KMS-11 (cell line): ENCODE measurements around the gene C13orf46.

ENCODE experiments used
- H2AFZ ChIP-seq: fragments of 200-600 bp; sonication (generic); 2 replicates; pipeline ENCODE4 v1.6.1; 2016; ENCODE audit warnings: antibody characterized with exemption, mixed run types, low read depth
- H3K27ac ChIP-seq: fragments of 200-600 bp; sonication (generic); 2 replicates; pipeline ENCODE4 v1.6.1; 2016; ENCODE audit warnings: mild to moderate bottlenecking, mixed run types
- H3K27me3 ChIP-seq: fragments of 200-600 bp; sonication (generic); 2 replicates; pipeline ENCODE4 v1.6.1; 2017; ENCODE audit warnings: mild to moderate bottlenecking, low read depth, mixed run types, moderate library complexity; ENCODE audit not compliant: insufficient read depth
- H3K36me3 ChIP-seq: fragments of 200-600 bp; sonication (generic); 2 replicates; pipeline ENCODE4 v1.6.1; 2017; ENCODE audit warnings: mild to moderate bottlenecking, mixed run types; ENCODE audit not compliant: insufficient read depth
- H3K4me1 ChIP-seq: fragments of 200-600 bp; sonication (generic); 2 replicates; pipeline ENCODE4 v1.6.1; 2016; ENCODE audit warnings: mild to moderate bottlenecking, low read depth, mixed run types; ENCODE audit not compliant: poor library complexity, severe bottlenecking
- H3K4me2 ChIP-seq: fragments of 200-600 bp; sonication (generic); 2 replicates; pipeline ENCODE4 v1.7.0; 2016; ENCODE audit warnings: mild to moderate bottlenecking, mixed run types
- H3K4me3 ChIP-seq: fragments of 200-600 bp; sonication (generic); IDR thresholded peaks from 2 replicates; pipeline ENCODE4 v1.6.1; 2017; ENCODE audit warnings: low read depth, low read length, mixed read lengths; ENCODE audit not compliant: insufficient read depth
- H3K79me2 ChIP-seq: fragments of 200-600 bp; sonication (generic); 2 replicates; pipeline ENCODE4 v1.6.1; 2016; ENCODE audit warnings: low read depth, mixed run types; ENCODE audit not compliant: insufficient read depth
- H3K9ac ChIP-seq: fragments of 200-600 bp; sonication (generic); 2 replicates; pipeline ENCODE4 v1.6.1; 2016; ENCODE audit warnings: mild to moderate bottlenecking, mixed run types
- H4K20me1 ChIP-seq: fragments of 200-600 bp; sonication (generic); 2 replicates; pipeline ENCODE4 v1.6.1; 2016; ENCODE audit warnings: mild to moderate bottlenecking, mixed run types; ENCODE audit not compliant: insufficient read depth
- CTCF ChIP-seq: fragments of 200-600 bp; sonication (generic); conservative IDR thresholded peaks from 2 replicates; pipeline ENCODE4 v1.6.1; 2017; ENCODE audit warnings: low read depth, mild to moderate bottlenecking, antibody characterized with exemption, low read length, moderate library complexity, mixed read lengths

C13orf46 gene

GRCh38 chr13:113917594-113918371 lies 56.1 kb downstream of the C13orf46 start:
- H3K79me2 ChIP-seq = no peaks in the 10 kb centered on the region
- no peaks in the 10 kb centered on the region for H3K27me3 ChIP-seq
- H3K27ac ChIP-seq = no peak overlapping the region
- no peak overlapping the region for H3K9ac ChIP-seq
- no peaks in the 10 kb centered on the region for H4K20me1 ChIP-seq
- no peaks in the 10 kb centered on the region for H3K36me3 ChIP-seq
- H3K4me2 ChIP-seq = no peak overlapping the region
- no peak for TF ChIP-seq CTCF
- no peak overlapping the region for H3K4me3 ChIP-seq
- peaks cover 5% of the 10 kb centered on the region for H3K4me1 ChIP-seq
- H2AFZ ChIP-seq = no peak overlapping the region

GRCh38 chr13:113917096-113917495 lies 56.8 kb downstream of the C13orf46 start:
- Histone ChIP-seq H3K4me2 (no peak overlapping the region), H3K79me2 (no peaks in the 10 kb centered on the region), H3K4me1 (peaks cover 12% of the 10 kb centered on the region), H4K20me1 (no peaks in the 10 kb centered on the region), H3K27me3 (no peaks in the 10 kb centered on the region), H3K4me3 (no peak overlapping the region), H3K27ac (no peak overlapping the region), H3K36me3 (no peaks in the 10 kb centered on the region), H2AFZ (no peak overlapping the region), H3K9ac (no peak overlapping the region)
- no peak for TF ChIP-seq CTCF

DNA sequence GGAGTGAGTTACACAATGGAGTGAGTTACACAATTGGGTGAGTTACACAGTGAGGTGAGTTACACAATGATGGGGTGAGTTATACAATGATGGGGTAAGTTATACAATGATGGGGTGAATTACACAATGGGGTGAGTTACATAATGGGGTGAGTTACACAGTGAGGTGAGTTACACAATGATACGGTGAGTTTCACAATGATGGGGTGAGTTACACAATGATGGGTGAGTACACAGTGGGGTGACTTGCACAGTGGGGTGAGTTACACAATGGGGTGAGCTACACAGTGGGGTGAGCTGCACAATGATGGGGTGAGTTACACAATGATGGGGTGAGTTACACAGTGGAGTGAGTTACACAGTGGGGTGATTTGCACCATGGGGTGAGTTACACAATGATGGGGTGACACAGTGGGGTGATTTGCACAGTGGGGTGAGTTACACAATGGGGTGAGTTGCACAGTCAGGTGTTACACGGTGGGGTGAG lies 57.5 kb downstream of the C13orf46 start:
- Histone ChIP-seq H3K36me3 (no peaks in the 10 kb centered on the region), H4K20me1 (no peaks in the 10 kb centered on the region), H3K79me2 (no peaks in the 10 kb centered on the region), H3K9ac (no peak overlapping the region), H3K27ac (no peak overlapping the region), H2AFZ (no peak overlapping the region), H3K4me2 (no peak overlapping the region), H3K4me3 (no peak overlapping the region), H3K4me1 (peaks cover 15% of the 10 kb centered on the region), H3K27me3 (no peaks in the 10 kb centered on the region)
- no peak for TF ChIP-seq CTCF

- Histone ChIP-seq H3K36me3 (no peaks in the 10 kb centered on the region), H3K4me3 (no peak overlapping the region), H3K4me2 (no peak overlapping the region), H3K4me1 (peaks cover 15% of the 10 kb centered on the region), H2AFZ (no peak overlapping the region), H3K27ac (no peak overlapping the region), H4K20me1 (no peaks in the 10 kb centered on the region), H3K9ac (no peak overlapping the region), H3K79me2 (no peaks in the 10 kb centered on the region), H3K27me3 (no peaks in the 10 kb centered on the region)
- no peak for TF ChIP-seq CTCF
Observed at GRCh38 chr13:113915786-113916329, 58.0 kb downstream of the C13orf46 start.
